ENCODE measurements around the gene HYCC1.
"Not testable (repeated sequence)": the region's sequence is repeated elsewhere in the genome, so short reads cannot be mapped to it uniquely, and the experiment has no call there.

HYCC1 gene

GRCh38 chr7:23013715-23014649 is at the start of gene HYCC1:
TSS of gene HYCC1 (minus strand) at chr7:23014130. CDS start at chr7:22991111, 23,019 bp downstream.
- peak; percentile 95 for DNase-seq (ENCODE audit: low spot score)
- peak; percentile 25 for TF ChIP-seq CTCF (IDR thresholded peaks at IDR 0.05; ENCODE audit: extremely low read depth, missing control alignments)

GRCh38 chr7:23062452-23062851 is 48.5 kb upstream of the HYCC1 start:
- TF ChIP-seq CTCF (IDR thresholded peaks at IDR 0.05; ENCODE audit: extremely low read depth, missing control alignments): no peak
- no peak for DNase-seq (ENCODE audit: low spot score)

GRCh38 chr7:23061327-23061726 is 47.4 kb upstream of the HYCC1 start:
- no peak for DNase-seq (ENCODE audit: low spot score)
- no peak for TF ChIP-seq CTCF (IDR thresholded peaks at IDR 0.05; ENCODE audit: extremely low read depth, missing control alignments)

GRCh38 chr7:23058408-23059096 is 44.6 kb upstream of the HYCC1 start:
- DNase-seq (ENCODE audit: low spot score): no peak
- TF ChIP-seq CTCF (IDR thresholded peaks at IDR 0.05; ENCODE audit: extremely low read depth, missing control alignments): no peak

- peak; percentile 72 for DNase-seq (ENCODE audit: low spot score)
- peak; percentile 93 for TF ChIP-seq CTCF (IDR thresholded peaks at IDR 0.05; ENCODE audit: extremely low read depth, missing control alignments)
Measured at GRCh38 chr7:23055582-23056178, 41.8 kb upstream of the HYCC1 start.

- not testable (repeated sequence) for DNase-seq (ENCODE audit: low spot score)
Measured at GRCh38 chr7:23051124-23051485, 37.2 kb upstream of the HYCC1 start.

- not testable (repeated sequence) for DNase-seq (ENCODE audit: low spot score)
Measured at GRCh38 chr7:23046336-23046735, 32.4 kb upstream of the HYCC1 start.

- DNase-seq (ENCODE audit: low spot score): not testable (repeated sequence)
Measured at GRCh38 chr7:23045086-23045485, 31.2 kb upstream of the HYCC1 start.

Measured in GM20000 (cell line).